Sigmoid colon (tissue), 4 donors: ENCODE results near the gene SLC30A7.

Source experiments
- CTCF ChIP-seq, 4 experiments: fragments of 450-650 bp in 3 of 4; fragments of 200-600 bp in 1 of 4; IDR thresholded peaks; one replicate each; pipeline ENCODE4 v1.5.1; 2016 to 2019; ENCODE audit warnings: antibody characterized with exemption in 4 of 4, mild to moderate bottlenecking in 3 of 4, moderate library complexity in 2 of 4
- EP300 ChIP-seq, 4 donors: sonication (generic); formaldehyde crosslinking; IDR thresholded peaks; one replicate each; pipeline ENCODE4 v1.6.1; 2017; ENCODE audit warnings: antibody characterized with exemption in 4 of 4
- POLR2A ChIP-seq, 2 donors: fragments of 450-650 bp; IDR thresholded peaks; one replicate each; pipeline ENCODE4 v1.6.1; 2016; ENCODE audit warnings: antibody characterized with exemption in 2 of 2, mild to moderate bottlenecking in 2 of 2, moderate library complexity in 2 of 2
- POLR2AphosphoS5 ChIP-seq, 4 donors: sonication (generic); formaldehyde crosslinking; IDR thresholded peaks; one replicate each; pipeline ENCODE4 v1.6.1; 2017; ENCODE audit warnings: antibody characterized with exemption in 4 of 4

- no peak for TF ChIP-seq CTCF (IDR thresholded peaks at IDR 0.05)
- no peak for TF ChIP-seq POLR2A (IDR thresholded peaks at IDR 0.05)
- TF ChIP-seq EP300 (IDR thresholded peaks at IDR 0.05) = no peak
- no peak for TF ChIP-seq POLR2AphosphoS5 (IDR thresholded peaks at IDR 0.05)
Measured at GRCh38 chr1:100875228-100875627, 20.7 kb upstream of the SLC30A7 start.
